Activated CD4-positive, alpha-beta T cell treated with anti-CD3 and anti-CD28 coated beads, Interleukin-2, amount 10 ng/mL, durations not matched to agents 7 days and 5 days (primary cell): ENCODE results near the gene ARSB. TPM values are rescaled to one million over a fixed set of nuclear protein-coding genes. Genes with fewer than 3 reads are reported as not detected.

ENCODE experiments used
- CTCF ChIA-PET: fragments of 350-600 bp; sonication (Branson Sonifier 250); formaldehyde crosslinking; loops from one replicate; lab custom pipeline; 2021; ENCODE audit warnings: antibody characterized with exemption; lab: Charles Lee
- POLR2A ChIA-PET: fragments of 350-600 bp; sonication (Branson Sonifier 250); formaldehyde crosslinking; loops from one replicate; lab custom pipeline; 2021; ENCODE audit warnings: antibody characterized with exemption; lab: Charles Lee
- DNase-seq: peaks from one replicate; pipeline ENCODE4 v3.0.0-alpha.2; 2020
- H3K27ac Mint-ChIP-seq: one replicate; pipeline ENCODE4 v1.8.0; 2021; ENCODE audit warnings: mild to moderate bottlenecking, moderate library complexity, mixed read lengths
- H3K27me3 Mint-ChIP-seq: one replicate; pipeline ENCODE4 v1.8.0; 2021; ENCODE audit warnings: mixed read lengths
- H3K36me3 Mint-ChIP-seq: one replicate; pipeline ENCODE4 v1.8.0; 2021; ENCODE audit warnings: low read depth, mixed read lengths
- H3K4me1 Mint-ChIP-seq: one replicate; pipeline ENCODE4 v1.8.0; 2021; ENCODE audit warnings: mixed read lengths
- H3K4me3 Mint-ChIP-seq: one replicate; pipeline ENCODE4 v1.8.0; 2021; ENCODE audit warnings: mild to moderate bottlenecking, moderate library complexity, mixed read lengths
- H3K9me3 Mint-ChIP-seq: one replicate; pipeline ENCODE4 v1.8.0; 2021; ENCODE audit warnings: mixed read lengths
- total RNA-seq, 2 experiments: library from RNA; stranded (reverse); gene quantifications; one replicate each; pipeline ENCODE4 v1.2.3, GENCODE V29; 2021

The ARSB gene
- total RNA-seq, result 10 to 100 TPM; 10.4 to 11.5 TPM

- H3K4me1 Mint-ChIP-seq, result peaks cover 41% of the 10 kb centered on the region
- CTCF ChIA-PET, result interaction anchor here (0.6 to 1.7 kb wide), 3 partner anchors 14 to 767 kb away, joined by 3 to 6 read pairs (median 4); no protein-coding TSS in a partner anchor
- H3K4me3 Mint-ChIP-seq, result peak within 1 kb of the TSS; percentile 90
- H3K9me3 Mint-ChIP-seq, result no peaks in the 10 kb centered on the region
- peak; percentile 47 for DNase-seq
- no peaks in the 10 kb centered on the region for H3K36me3 Mint-ChIP-seq
- no peaks in the 10 kb centered on the region for H3K27me3 Mint-ChIP-seq
- H3K27ac Mint-ChIP-seq, result peak within 1 kb of the TSS; percentile 95
- POLR2A ChIA-PET, result interaction anchor here (0.7 kb wide), 1 partner anchor 624 kb away, joined by 6 read pairs; no protein-coding TSS in a partner anchor
Measured at GRCh38 chr5:78985116-78985724, at the start of gene ARSB. TSS of gene ARSB (minus strand) at chr5:78985310. CDS start at chr5:78985248, 62 bp downstream.

DNA sequence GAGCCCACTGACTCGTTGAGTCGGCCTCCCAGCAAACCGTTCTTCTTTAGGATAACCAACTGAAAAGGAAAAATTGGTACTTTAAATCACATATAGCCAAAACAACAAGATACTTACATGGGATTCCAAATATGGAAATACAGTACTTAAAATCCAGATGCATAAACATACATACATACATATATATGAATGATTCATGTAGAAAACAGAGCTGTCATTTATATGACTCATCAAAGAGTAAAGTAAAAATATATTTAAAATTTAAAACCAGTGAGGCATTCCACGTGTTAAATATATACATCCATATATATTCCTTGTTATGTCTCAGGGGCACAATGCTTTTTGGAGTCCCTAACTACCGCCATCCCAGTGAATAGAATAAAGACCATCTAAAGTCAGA is 47.7 kb upstream of the ARSB start:
- H3K4me3 Mint-ChIP-seq, result no peak overlapping the region
- ChIA-PET CTCF (no interaction called here), POLR2A (no interaction called here)
- DNase-seq, result no peak
- peaks cover 3% of the 10 kb centered on the region for H3K27me3 Mint-ChIP-seq
- H3K4me1 Mint-ChIP-seq, result no peaks in the 10 kb centered on the region
- H3K9me3 Mint-ChIP-seq, result no peaks in the 10 kb centered on the region
- H3K27ac Mint-ChIP-seq, result no peak overlapping the region
- no peaks in the 10 kb centered on the region for H3K36me3 Mint-ChIP-seq

- CTCF ChIA-PET, result no interaction called here
- H3K4me1 Mint-ChIP-seq, result no peaks in the 10 kb centered on the region
- H3K27ac Mint-ChIP-seq, result no peak overlapping the region
- POLR2A ChIA-PET, result no interaction called here
- no peak for DNase-seq
- H3K4me3 Mint-ChIP-seq, result no peak overlapping the region
- no peaks in the 10 kb centered on the region for H3K9me3 Mint-ChIP-seq
- no peaks in the 10 kb centered on the region for H3K36me3 Mint-ChIP-seq
- H3K27me3 Mint-ChIP-seq, result peaks cover 5% of the 10 kb centered on the region
Measured at GRCh38 chr5:79032031-79032695, 47.1 kb upstream of the ARSB start.

DNA sequence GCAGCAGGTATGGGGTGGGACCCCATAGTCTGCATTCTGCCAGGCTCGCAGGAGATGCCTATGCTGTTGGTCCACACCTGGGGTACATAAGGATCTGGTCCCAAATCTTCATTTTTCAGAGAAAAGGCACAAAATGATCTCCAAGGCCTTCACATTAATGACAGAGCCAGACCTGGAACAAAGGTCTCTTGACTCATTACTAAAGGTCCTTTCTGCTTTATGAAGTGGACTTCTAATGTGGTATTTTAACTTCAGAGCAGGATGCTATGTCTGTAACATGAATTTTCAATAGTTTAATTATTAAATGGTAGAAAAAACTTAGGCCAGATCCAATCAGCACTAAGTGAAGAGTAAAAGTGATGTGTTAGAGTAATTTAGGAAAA is 46.4 kb upstream of the ARSB start:
- Mint-ChIP-seq H3K27ac (no peak overlapping the region), H3K4me1 (no peaks in the 10 kb centered on the region), H3K4me3 (no peak overlapping the region), H3K27me3 (peaks cover 11% of the 10 kb centered on the region), H3K9me3 (no peaks in the 10 kb centered on the region), H3K36me3 (no peaks in the 10 kb centered on the region)
- ChIA-PET CTCF (no interaction called here), POLR2A (no interaction called here)
- no peak for DNase-seq

DNA sequence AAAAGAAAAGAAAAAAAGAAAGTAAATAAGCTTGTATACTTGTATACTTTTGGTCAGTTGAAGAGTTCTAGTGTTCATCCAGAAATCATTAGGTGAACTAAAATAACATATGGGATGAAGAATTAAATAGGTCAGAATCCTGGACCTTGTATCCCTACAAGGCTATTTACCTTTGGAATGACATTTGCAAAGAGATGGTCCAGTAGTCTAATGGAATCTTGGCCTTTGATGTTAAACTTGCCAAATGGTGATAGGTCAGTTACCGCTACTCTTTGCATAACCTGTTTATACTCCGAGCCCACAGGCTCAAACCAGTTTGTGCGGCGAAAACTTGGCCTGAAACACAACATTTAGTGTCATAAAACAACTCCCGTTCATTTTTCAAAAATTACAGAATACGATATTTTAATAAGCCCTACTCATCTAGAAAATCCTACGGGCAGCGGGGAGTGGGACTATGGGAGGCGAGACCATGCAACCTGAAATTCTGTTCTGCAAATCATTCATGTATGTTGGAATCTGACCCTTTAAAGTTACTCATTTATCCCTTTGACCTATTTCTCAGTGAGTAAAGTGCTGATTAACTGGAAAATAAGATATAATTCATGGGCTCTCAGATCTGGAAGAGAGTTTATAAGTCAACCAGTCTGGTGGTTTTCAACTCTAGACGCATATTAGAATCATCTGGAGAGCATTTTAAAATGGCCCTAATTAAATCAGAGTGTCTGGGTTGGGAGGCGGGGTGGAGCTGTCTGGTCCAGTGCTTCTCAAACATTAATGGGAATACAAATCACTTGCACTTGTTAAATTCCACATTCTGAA is 45.8 kb upstream of the ARSB start:
- H3K27me3 Mint-ChIP-seq, result peaks cover 14% of the 10 kb centered on the region
- no peaks in the 10 kb centered on the region for H3K4me1 Mint-ChIP-seq
- no peaks in the 10 kb centered on the region for H3K36me3 Mint-ChIP-seq
- no peaks in the 10 kb centered on the region for H3K9me3 Mint-ChIP-seq
- H3K4me3 Mint-ChIP-seq, result no peak overlapping the region
- no peak overlapping the region for H3K27ac Mint-ChIP-seq
- no peak for DNase-seq
- CTCF ChIA-PET, result no interaction called here
- POLR2A ChIA-PET, result no interaction called here

- CTCF ChIA-PET, result interaction anchor here (1.1 to 2.9 kb wide), 13 partner anchors 10 to 1059 kb away, joined by 3 to 19 read pairs (median 3); partner anchors contain the start of gene ARSB
- no peaks in the 10 kb centered on the region for H3K36me3 Mint-ChIP-seq
- POLR2A ChIA-PET, result no interaction called here
- no peaks in the 10 kb centered on the region for H3K9me3 Mint-ChIP-seq
- peaks cover 7% of the 10 kb centered on the region for H3K4me1 Mint-ChIP-seq
- H3K27ac Mint-ChIP-seq, result no peak overlapping the region
- H3K27me3 Mint-ChIP-seq, result peaks cover 56% of the 10 kb centered on the region
- H3K4me3 Mint-ChIP-seq, result no peak overlapping the region
- peak; percentile 53 for DNase-seq
Measured at GRCh38 chr5:79025054-79025472, 40.0 kb upstream of the ARSB start.

GRCh38 chr5:79023947-79024346 is 38.8 kb upstream of the ARSB start:
- no peak overlapping the region for H3K27ac Mint-ChIP-seq
- POLR2A ChIA-PET, result no interaction called here
- no peak for DNase-seq
- H3K27me3 Mint-ChIP-seq, result peaks cover 65% of the 10 kb centered on the region
- CTCF ChIA-PET, result interaction anchor here (0.5 to 2.9 kb wide), 8 partner anchors 32 to 1060 kb away, joined by 3 to 19 read pairs (median 4); no protein-coding TSS in a partner anchor
- no peaks in the 10 kb centered on the region for H3K9me3 Mint-ChIP-seq
- H3K4me3 Mint-ChIP-seq, result no peak overlapping the region
- peaks cover 7% of the 10 kb centered on the region for H3K4me1 Mint-ChIP-seq
- H3K36me3 Mint-ChIP-seq, result no peaks in the 10 kb centered on the region

GRCh38 chr5:79023348-79023747 is 38.2 kb upstream of the ARSB start:
- ChIA-PET POLR2A (no interaction called here), CTCF (interaction anchor here (1.1 to 2.9 kb wide), 2 partner anchors 33 to 110 kb away, joined by 3 to 19 read pairs; no protein-coding TSS in a partner anchor)
- H3K36me3 Mint-ChIP-seq, result no peaks in the 10 kb centered on the region
- peaks cover 7% of the 10 kb centered on the region for H3K4me1 Mint-ChIP-seq
- H3K27me3 Mint-ChIP-seq, result peaks cover 65% of the 10 kb centered on the region
- no peak overlapping the region for H3K27ac Mint-ChIP-seq
- no peak overlapping the region for H3K4me3 Mint-ChIP-seq
- H3K9me3 Mint-ChIP-seq, result no peaks in the 10 kb centered on the region
- DNase-seq, result no peak

DNA sequence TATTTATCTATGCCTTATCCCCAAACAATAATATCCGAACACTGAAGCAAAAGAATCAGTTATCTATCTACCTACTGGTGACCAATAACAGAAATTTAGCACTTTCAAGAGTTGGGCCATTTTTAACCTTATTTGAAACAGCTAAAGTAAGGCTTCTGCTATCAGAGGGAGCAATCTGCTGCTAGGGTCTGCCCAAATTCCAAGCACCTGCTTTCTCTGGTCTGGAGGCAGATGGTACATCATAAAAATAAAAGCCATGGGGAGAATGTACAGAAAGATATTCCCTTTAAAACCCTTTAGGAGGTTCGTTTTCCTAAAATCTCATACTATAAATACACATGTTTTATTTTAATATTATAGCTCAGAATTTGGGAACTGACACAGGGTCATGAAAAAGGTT is 37.7 kb upstream of the ARSB start:
- Mint-ChIP-seq H3K4me3 (no peak overlapping the region), H3K27me3 (peaks cover 68% of the 10 kb centered on the region)
- CTCF ChIA-PET, result interaction anchor here (0.6 to 2.9 kb wide), 3 partner anchors 33 to 855 kb away, joined by 3 to 19 read pairs (median 3); no protein-coding TSS in a partner anchor

GRCh38 chr5:79021753-79022152 is 36.6 kb upstream of the ARSB start:
- no peaks in the 10 kb centered on the region for H3K9me3 Mint-ChIP-seq
- peaks cover 7% of the 10 kb centered on the region for H3K4me1 Mint-ChIP-seq
- ChIA-PET POLR2A (no interaction called here), CTCF (interaction anchor here (0.6 to 2.0 kb wide), 3 partner anchors 111 to 452 kb away, joined by 3 to 4 read pairs (median 3); no protein-coding TSS in a partner anchor)
- H3K27ac Mint-ChIP-seq, result no peak overlapping the region
- no peaks in the 10 kb centered on the region for H3K36me3 Mint-ChIP-seq
- no peak overlapping the region for H3K4me3 Mint-ChIP-seq
- peaks cover 71% of the 10 kb centered on the region for H3K27me3 Mint-ChIP-seq
- no peak for DNase-seq

More for the DNA sequence above, 37.7 kb upstream of the ARSB start:
- H3K9me3 Mint-ChIP-seq, result no peaks in the 10 kb centered on the region
- POLR2A ChIA-PET, result no interaction called here
- no peak for DNase-seq
- H3K27ac Mint-ChIP-seq, result no peak overlapping the region
- no peaks in the 10 kb centered on the region for H3K36me3 Mint-ChIP-seq
- peaks cover 7% of the 10 kb centered on the region for H3K4me1 Mint-ChIP-seq

GRCh38 chr5:79020861-79021561 is 35.9 kb upstream of the ARSB start:
- CTCF ChIA-PET, result interaction anchor here (0.5 to 2.0 kb wide), 5 partner anchors 9 to 453 kb away, joined by 3 to 5 read pairs (median 3); no protein-coding TSS in a partner anchor
- Mint-ChIP-seq H3K27ac (no peak overlapping the region), H3K27me3 (peaks cover 72% of the 10 kb centered on the region), H3K9me3 (no peaks in the 10 kb centered on the region), H3K36me3 (no peaks in the 10 kb centered on the region), H3K4me1 (peaks cover 7% of the 10 kb centered on the region), H3K4me3 (no peak overlapping the region)
- peak; percentile 45 for DNase-seq
- POLR2A ChIA-PET, result interaction anchor here (0.6 kb wide), 1 partner anchor 215 kb away, joined by 3 read pairs; no protein-coding TSS in a partner anchor

DNA sequence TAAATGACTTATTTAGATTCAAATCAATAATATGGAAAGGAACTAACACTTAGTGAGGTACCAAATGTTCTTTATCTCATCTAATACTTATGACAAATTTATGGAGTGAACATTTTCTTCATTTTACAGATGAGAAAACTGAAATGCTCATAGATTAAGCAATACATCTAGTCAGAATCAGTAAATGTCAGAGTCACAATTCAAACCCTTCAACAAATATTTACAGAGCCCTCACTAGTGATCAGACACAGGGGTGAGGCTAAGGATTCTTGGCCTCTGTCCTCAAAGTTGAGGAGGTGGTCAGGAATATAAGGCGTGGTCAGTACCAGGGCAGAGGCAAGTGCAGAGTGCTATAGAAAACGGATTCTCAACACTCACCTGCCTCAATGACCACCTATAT is 29.5 kb upstream of the ARSB start:
- H3K27ac Mint-ChIP-seq, result no peak overlapping the region
- peaks cover 54% of the 10 kb centered on the region for H3K27me3 Mint-ChIP-seq
- POLR2A ChIA-PET, result no interaction called here
- peaks cover 5% of the 10 kb centered on the region for H3K9me3 Mint-ChIP-seq
- no peaks in the 10 kb centered on the region for H3K4me1 Mint-ChIP-seq
- H3K36me3 Mint-ChIP-seq, result no peaks in the 10 kb centered on the region
- H3K4me3 Mint-ChIP-seq, result no peak overlapping the region
- CTCF ChIA-PET, result no interaction called here
- no peak for DNase-seq
